DMS153 treated with DMSO at 0.1 percent for 48 hours (cell line): ENCODE results near the gene PLBD2.
A peak's percentile ranks its signal among the peaks of the same experiment; 100 is the strongest.
"Not testable (repeated sequence)": the region's sequence is repeated elsewhere in the genome, so short reads cannot be mapped to it uniquely, and the experiment has no call there.

Source experiments
- DNase-seq: peaks from one replicate; lab custom pipeline; 2025; ENCODE audit not compliant: unreplicated experiment; lab: John Stamatoyannopoulos, UW

The PLBD2 gene

DNA sequence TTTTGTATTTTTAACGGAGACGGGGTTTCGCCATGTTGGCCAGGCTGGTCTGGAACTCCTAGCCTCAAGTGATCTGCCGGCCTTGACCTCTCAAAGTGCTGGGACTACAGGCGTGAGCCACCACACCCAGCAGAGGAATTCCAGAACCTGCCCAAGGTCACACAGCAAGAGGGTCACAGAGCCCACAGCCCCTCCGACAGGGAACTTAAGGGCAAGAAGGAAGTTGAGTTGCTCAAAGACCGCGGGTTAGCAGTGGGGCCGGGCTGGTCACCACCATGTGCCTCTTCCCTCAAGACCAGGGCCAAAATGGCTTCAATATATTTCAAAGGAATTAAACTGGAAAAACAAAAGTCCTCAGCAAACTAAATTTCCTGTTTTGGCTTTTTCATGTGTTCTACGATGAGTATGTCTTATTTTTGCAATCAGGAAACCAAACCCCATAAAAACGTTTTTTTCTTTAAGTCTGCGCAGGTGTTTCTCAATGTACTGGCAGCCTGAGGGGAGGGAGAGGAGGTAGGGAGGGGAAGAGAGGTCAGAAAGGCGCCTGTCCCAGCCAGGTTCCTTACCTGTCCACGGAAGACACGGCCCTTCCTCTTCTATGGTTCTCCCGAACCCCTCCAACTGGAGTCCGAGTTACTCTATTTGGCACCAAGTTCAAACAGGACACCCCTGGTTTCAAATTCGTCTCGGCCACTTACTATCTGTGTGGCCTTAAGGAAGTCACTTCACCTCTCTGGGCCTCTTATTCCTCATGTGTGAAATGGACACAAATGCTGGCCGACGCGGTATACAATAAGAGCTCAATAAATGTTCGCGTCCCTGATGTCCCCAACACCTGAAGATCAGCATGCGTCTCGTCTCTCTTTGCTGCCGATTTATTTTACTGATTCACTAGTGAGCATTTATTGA, 24.3 kb upstream of the PLBD2 start:
- DNase-seq, result no peak

DNA sequence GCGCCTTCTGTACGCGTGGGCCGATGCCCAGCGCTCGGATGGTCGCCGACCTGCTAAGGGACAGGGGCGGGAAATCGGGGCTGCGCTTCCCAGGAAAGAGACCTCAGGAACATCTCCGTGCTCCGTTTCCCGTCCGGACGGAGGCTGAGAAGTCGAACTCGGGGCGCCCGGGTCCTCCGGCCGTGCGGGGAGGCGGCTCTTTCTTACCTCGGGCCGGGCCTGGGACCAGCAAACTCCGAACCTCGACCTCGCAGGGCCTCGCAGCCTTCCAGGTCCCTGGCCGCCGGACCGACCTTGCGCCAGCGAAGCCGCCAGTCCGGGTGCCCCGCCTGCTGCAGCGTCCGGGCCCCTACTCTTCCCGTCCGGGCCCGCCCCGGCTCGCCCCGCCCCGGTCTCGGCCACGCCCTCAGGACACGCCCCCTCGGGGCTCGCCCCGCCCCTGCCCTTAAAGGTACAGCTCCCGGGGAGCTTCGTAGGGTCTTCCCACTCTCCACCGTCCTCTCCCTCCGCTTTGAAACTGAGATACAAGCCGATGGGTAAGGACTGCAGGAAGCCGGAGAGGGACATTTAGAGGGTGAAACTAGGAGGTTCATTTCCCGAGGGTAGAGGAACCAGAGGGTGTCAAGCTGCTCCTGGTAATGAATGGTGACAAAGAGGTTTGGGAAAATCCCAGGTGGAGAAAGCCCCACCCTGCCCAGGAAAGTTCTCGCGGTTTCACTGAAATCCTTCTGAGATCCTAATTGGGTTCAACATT, 23.4 kb upstream of the PLBD2 start, which contains the start of gene SLC8B1:
Gene SLC8B1 (minus strand): TSS at position 324 of the 754 bp plus-strand sequence. CDS start 2,231 bp downstream, outside the sequence.
- peak; percentile 36 for DNase-seq

DNA sequence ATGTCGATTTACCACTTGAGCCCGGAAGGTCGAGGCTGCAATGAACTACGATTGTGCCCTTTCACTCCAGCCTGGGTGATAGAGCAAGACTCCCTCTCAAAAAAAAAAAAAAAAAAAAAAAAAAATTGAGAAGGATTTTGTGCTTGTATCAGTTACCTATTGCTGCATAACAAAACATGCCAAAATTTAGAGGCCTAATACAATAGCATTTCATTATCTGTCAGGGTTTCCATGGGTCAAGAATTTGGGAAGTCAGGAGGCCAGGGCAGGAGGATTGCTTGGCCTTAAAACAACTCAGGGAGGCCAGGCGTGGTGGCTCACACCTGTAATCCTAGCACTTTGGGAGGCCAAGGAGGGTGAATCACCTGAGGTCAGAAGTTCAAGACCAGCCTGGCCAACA, 18.8 kb upstream of the PLBD2 start:
- no peak for DNase-seq

DNA sequence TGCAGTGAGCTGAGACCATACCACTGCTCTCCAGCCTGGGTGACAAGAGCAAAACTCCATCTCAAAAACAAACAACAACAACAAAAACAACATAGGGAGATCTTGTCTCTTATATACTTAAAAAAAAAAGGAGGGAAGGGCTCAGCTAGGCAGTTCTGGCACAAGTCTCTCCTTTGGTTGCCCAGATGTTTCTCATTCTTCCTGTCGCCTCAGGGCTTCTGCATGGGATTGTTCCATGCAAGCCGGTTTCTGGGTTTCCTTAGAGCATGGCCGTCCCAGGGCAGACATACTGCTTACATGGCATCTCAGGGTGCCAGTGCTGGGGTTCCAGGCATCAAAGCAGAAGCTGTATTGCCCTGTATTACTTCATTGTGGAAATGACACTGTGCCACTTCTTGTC, 18.3 kb upstream of the PLBD2 start:
- no peak for DNase-seq

DNA sequence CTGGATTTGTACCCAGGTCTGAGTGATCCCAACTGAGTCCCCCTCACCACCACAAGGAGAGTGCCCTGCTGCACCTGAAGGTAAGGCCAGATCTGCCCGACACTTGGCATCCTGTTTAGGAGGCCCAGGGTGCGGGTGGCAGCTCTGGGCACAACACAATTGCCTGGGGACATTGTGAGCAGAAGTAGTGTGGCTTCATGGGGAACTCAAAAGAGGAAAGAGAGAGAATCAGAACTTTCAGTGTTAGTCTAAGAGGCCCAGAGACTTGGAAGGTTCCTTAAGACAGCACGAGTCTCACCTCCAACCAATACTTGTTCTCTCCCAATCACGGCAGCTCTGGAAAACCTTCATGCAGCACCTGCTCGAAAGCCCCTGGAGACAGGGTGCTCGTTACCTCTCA, 16.9 kb upstream of the PLBD2 start:
- no peak for DNase-seq

DNA sequence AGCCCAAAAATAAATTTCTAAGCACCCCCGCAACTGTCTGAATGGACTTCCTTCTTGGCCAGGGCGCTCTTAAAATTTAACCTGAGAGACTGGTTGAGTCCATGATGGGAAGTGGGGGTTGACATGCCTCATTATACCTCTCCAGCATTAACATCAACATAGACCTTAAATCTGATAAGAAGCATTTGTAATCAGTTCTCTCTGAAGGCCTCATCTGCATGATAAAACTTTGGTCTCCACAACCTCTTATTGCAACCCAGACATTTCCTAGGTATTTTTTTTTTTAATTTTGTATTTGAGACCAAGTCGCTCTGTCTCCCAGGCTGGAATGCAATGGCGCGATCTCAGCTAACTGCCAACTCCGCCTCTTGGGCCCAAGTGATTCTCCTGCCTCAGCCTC, 13.1 kb upstream of the PLBD2 start:
- DNase-seq, result no peak

DNA sequence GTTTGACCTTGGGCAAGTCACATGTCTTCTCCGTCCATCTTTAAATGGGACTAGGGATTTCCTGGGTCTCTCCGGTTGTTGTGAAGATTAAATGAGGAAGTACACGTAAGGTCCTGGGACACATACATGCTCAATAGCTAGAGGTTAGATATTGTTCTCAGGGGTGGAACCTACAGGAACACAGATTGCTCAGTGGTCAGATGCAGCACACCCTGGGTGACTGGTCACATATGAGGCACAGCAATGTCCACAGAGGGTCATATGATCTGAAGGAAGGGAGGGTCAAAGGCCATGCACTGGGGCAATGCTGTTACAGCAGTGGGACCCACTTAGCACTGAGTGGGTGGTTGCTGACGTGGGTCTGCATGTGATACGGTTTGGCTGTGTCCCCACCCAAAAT, 12.0 kb upstream of the PLBD2 start:
- DNase-seq, result no peak

DNA sequence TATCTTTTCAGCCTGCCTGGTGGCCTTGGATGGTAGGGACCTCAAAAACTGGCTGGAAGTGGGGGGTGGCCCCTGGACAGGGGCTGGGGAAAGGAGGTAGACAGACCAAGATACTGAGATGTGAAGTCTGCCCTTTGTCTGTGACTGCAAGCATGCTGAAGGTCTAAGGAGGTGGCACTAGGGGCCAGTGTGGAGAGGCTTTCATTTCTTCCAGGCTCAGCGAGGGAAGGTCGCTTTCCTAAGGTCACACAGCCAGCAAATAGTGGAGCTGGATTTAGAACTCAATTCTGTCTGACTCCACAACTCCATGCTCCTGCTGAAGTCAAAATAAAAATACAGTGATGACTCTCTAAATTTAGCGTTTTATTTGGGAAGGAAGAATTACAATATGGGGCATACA, 11.3 kb upstream of the PLBD2 start:
- DNase-seq, result no peak

DNA sequence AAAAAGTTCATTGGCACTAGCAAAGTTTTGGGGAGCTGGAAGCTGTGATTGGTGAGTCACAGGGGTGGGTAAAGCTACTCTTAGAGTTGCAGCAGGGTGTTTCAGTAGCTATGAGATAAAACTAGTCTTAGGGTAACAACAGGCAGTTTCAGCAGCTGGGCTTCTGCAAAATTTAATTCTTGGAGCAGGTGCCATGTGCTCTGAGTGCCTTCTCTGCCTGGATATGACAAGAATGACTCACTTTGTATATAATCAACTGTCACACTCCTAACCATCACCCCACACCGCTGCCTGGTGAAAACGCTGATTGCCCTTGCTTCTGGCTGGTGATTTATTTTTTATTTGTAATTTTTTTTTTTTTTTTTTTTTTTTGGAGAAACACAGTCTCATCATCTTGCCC, 10.5 kb upstream of the PLBD2 start:
- no peak for DNase-seq

DNA sequence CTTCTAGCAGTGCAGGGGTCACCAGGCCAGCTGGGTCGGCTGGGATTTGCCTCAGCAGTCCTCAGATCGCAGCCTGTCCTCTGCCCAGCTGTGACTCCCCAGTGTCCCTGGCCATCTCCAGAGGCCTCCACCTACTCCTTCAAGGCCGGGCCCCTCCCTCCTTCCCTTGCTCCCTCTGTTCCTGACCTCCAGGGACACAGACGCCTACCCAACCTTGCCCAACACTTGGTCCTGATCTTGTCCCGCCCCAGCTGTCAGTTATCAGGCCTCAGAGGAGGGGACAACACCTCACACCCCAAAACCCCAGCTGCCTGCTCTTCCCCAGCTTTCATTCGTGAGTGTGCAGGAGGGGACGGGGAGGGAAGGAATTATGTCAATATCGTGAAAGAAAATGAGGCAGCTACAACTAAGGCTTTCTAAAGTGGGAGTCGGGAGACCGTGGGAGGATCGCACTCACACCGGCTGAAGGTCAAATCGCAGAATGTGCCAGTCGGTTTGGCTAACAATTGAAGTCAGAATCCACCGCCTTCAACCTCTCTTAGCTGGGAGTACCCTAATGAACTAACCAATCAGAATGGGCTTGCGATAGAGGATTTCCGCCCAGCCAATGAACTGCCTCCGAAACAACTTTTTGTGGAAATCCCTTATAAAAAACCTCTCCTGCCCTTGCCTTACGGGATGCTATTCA, 9.4 kb upstream of the PLBD2 start:
- no peak for DNase-seq

DNA sequence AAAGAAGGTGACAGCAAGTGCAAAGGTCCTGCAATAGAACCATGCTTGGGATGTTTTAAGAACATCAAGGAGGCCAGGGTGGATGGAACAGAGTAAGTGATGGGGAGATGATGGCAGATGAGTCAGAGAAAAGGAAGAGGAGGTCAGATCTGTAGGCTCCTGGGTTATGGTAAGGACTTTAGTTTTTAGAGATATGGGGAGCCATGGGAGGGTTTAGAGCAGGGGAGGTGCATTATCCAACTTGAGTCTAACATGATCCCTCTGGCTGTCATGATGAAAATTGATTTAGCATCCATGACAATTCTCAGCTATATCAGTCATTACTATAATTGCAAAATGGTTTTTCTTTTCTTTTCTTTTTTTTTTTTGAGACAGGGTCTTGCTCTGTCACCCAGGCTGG, 7.3 kb upstream of the PLBD2 start:
- DNase-seq, result no peak

DNA sequence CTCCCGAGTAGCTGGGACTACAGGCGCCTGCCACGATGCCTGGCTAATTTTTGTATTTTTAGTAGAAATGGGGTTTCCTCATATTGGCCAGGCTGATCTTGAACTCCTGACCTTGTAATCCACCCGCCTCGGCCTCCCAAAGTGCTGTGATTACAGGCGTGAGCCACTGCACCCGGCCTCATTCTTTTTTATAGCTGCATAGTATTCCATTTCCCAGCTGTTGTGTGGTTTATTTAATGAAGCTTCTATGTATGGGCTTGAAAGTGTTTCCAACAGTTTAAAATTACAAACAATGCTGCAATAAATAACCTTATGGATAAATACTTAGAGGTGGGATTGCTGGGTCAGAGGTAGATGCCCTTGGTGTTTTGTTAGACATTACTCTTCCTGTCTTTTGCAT, 4.2 kb upstream of the PLBD2 start:
- not testable (repeated sequence) for DNase-seq

DNA sequence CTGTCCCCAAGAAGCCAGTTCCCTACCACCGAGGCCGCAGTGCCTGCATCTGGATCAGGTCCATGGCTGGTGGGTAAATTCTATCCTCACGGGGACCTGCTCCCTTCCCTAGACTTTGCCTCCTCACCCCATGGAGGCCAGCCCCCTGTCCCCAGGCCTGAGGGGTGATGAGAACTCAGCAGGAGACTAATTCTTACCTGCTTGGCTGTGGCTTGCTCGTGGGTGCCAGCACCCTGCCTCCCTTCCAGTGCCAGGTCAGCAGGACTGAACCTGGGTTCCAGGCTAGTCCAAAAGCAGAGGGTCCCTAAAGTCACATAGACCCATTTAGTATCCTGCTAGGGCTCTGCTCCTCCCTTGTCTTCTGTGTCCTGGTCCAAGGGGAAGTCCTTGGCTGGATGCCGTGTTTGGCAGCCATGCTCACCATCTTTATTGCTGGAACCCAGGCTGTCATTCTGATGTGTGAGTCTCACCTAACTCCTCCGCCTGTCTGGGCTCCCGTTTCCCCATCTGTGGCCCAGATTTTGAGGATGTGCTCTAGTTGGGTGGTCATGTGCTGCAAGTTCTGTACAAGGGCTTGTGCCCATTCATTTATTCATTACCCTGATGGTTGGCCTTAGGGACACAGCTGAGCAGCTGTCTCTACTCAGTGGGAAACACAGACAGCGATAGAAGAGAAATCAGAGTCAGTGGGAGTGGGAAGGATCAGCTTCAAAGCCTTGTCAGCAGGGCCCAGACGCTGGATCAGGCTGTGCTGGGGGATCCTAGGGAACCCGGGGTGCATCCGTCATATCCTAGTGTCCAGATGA, 949 bp downstream of the PLBD2 start:
- no peak for DNase-seq

DNA sequence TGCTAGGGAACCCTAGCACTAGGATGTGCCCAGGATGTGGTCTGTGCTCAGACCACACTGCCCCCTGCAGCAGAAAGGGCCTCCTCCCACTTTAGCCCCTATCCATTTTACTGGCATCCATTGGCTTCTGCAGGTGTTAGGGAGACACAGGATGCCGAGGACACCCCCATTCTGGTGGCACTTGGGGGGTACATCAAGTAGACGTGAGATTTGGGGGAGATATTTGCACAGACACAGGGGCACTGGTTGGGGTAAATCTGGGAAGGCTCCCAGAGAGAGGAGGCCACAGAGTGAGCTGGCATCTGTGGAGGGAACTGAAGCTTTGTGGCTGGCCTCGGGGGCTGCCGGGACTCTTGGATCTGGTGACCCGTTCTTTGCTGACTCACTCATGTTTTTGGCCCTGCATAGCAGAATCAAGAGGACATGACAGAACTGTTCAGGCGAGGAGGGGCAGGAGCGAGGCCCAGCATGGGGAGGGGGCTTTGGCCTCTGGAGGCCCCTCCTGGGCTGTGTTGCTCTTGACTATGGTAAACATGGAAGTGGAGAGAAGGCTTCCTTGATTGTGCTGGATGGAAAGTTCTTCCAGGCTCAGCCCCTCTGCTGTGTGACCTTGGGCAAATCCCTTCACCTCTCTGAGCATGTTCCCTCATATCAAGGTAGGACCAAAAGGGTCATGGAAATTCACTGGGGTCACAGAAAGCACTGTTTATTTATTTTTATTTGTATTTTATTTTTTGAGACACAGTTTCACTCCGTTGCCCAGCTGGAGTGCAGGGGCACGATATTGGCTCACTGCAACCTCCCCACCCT, 1.8 kb downstream of the PLBD2 start:
- no peak for DNase-seq

DNA sequence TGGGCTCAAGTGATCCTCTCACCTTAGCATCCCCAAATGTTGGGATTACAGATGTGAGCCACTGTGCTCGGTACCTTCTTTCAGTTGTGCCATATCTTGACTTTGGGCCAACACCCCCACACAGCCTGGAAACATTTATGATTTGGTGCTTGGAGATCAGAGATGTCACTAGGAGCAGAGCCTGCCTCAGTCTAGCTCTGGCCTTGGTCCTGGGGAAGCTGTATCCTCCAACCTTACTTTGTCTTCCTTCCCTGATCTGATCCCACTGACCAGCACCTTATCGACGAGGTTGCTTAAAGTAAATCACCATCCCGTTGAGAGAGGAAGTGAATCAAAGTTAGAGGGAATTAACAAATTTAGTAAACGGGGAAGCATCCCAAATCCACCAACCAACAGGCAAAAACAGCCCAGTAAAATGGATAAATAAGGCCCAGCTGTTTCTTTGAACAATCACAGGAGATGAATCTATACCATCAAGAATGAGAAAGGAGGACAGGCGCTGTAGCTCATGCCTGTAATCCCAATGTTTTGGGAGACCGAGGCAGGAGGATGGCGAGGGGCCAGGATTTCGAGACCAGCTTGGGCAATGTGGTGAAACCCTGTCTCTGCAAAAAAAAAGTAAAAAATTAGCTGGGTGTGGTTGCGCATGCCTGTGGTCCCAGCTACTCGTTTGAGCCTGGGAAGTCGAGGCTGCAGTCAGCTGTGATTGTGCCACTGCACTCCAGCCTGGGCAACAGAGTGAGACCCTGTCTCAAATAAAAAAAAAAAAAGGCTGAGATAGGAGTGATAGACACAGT, 3.4 kb downstream of the PLBD2 start:
- no peak for DNase-seq

DNA sequence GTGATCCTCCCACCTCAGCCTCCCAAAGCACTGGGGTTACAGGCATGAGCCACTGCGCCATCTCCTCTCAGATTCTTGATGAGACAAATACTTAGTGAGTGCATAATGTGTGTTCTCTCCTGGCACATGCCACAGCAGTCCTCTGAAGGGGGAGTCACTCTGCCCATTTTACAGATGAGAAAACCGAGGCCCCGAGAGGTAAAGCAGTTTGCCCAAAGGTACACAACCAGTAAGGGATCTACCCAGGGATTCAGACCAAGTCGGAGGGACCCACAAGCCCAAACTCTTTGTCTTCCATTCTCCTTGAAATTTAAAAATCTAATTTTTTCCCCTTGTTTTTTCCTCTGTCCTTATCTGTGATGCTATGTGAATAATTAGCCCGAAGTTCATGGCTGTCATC, 6.3 kb downstream of the PLBD2 start:
- no peak for DNase-seq

DNA sequence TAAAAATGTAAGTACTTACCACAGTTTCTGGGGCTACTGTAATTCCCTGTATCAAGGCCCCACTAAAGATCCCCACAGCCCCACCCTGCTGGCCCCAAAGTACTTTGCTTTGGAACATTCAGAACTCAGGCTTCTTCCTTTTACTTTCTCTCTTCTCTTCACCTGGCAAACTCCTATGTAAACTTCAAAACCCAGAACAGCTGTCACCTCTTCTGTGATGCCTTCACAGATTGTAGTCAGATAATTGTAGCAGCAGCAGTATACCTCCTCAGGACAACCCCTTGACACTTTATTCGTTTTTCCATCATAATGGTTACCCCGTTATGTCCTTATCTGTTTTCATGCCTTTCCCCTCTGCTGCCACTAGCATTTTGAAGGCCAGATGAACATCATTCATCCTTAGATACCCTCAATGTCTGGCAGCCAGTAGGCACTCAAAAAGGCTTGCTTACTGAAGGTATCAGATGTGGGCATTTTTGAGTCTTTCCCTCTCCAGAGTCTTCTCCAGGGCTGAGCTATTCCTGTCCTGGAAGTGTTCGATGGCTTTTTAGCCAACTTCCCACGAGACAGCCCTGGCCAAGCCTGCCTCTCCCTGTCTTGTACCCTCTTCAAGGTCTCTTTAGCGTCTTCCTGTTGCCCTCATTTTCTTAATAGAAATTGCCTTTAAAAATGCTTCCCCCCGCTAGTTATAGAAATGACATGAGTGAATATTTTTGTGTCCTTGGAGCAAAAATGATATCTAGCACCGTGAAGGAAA, 7.4 kb downstream of the PLBD2 start:
- DNase-seq, result no peak

DNA sequence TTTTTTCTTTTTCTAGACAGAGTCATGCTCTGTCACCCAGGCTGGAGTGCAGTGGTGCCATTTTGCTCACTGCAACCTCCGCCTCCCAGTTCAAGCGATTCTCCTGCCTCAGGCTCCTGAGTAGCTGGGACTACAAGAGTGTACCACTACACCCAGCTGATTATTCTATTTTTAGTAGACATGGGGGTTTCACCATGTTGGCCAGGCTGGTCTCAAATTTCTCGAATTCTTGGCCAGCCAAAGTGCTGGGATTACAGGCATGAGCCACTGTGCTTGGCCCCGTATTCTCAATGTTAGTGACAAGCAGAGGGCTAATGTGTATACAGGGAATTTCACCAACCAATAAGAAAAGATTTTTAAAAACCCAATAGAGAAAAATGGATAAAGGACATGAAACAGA, 8.4 kb downstream of the PLBD2 start:
- DNase-seq, result no peak

DNA sequence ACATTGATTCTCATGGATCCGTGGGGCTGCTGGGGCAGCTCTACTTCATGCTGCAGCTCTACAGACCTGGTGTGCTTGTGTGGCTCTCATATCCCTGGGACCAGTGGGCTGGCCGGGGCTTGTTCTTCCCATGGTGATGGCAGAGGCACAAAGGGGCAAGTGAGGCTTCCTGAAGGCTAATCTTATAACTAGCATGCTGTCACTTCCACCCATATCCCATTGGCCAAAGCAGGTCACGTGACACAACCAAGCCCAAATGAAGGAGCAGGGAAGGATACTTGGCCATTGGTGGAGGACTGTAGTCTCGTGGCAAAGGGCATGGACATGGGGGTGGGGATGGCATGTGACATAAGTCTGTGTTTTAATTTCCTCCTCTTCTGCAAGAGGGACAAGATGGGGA, 9.9 kb downstream of the PLBD2 start:
- DNase-seq, result no peak
